GM19324 (cell line): Measurements from ENCODE around the gene GLIS2.
A peak's percentile ranks its signal among the peaks of the same experiment; 100 is the strongest.

Experiments
- ATAC-seq: cut with Tn5 transposase; IDR thresholded peaks from one replicate; pipeline ENCODE4 v1.9.1; 2021; ENCODE audit warnings: mild to moderate bottlenecking, moderate library complexity; ENCODE audit not compliant: unreplicated experiment, low FRiP score

The GLIS2 gene

GRCh38 chr16:4315186-4316107 is at the start of gene GLIS2:
GLIS2 (plus strand) TSS chr16:4316067; CDS start chr16:4332281, 16,214 bp downstream.
- ATAC-seq: no peak

- no peak for ATAC-seq
Measured at GRCh38 chr16:4266372-4266771, 49.5 kb upstream of the GLIS2 start.

- no peak for ATAC-seq
Measured at GRCh38 chr16:4270091-4270490, 45.8 kb upstream of the GLIS2 start.

GRCh38 chr16:4270595-4270994 is 45.3 kb upstream of the GLIS2 start:
- no peak for ATAC-seq

GRCh38 chr16:4271176-4272113 is 44.4 kb upstream of the GLIS2 start:
- ATAC-seq: peak; percentile 63

GRCh38 chr16:4272114-4272956 is 43.5 kb upstream of the GLIS2 start:
- no peak for ATAC-seq

GRCh38 chr16:4273858-4274311 is 42.0 kb upstream of the GLIS2 start:
- ATAC-seq: no peak

- ATAC-seq: no peak
Measured at GRCh38 chr16:4275861-4276260, 40.0 kb upstream of the GLIS2 start.

- no peak for ATAC-seq
Measured at GRCh38 chr16:4277987-4278513, 37.8 kb upstream of the GLIS2 start.

- no peak for ATAC-seq
Measured at GRCh38 chr16:4280625-4281024, 35.2 kb upstream of the GLIS2 start.

GRCh38 chr16:4283441-4283840 is 32.4 kb upstream of the GLIS2 start:
- ATAC-seq: no peak

- ATAC-seq: no peak
Measured at GRCh38 chr16:4283939-4284338, 31.9 kb upstream of the GLIS2 start.

- no peak for ATAC-seq
Measured at GRCh38 chr16:4285167-4285566, 30.7 kb upstream of the GLIS2 start.

- peak; percentile 71 for ATAC-seq
Measured at GRCh38 chr16:4288148-4288921, 27.5 kb upstream of the GLIS2 start.

GRCh38 chr16:4290236-4290830 is 25.5 kb upstream of the GLIS2 start:
- no peak for ATAC-seq

- ATAC-seq: no peak
Measured at GRCh38 chr16:4291699-4292098, 24.2 kb upstream of the GLIS2 start.

GRCh38 chr16:4293181-4293716 is 22.6 kb upstream of the GLIS2 start:
- ATAC-seq: no peak

GRCh38 chr16:4293822-4294457 is 21.9 kb upstream of the GLIS2 start:
- ATAC-seq: no peak
